K562 (cell line): Measurements from ENCODE around the gene MIDN. TPM values are rescaled to one million over a fixed set of nuclear protein-coding genes. Genes with fewer than 3 reads are reported as not detected.

Experiments
- CXXC5 ChIP-seq: fragments of 250-450 bp; sonication (Bioruptor Pico); IDR thresholded peaks from 2 replicates; pipeline ENCODE4 v1.8.0; 2022; ENCODE audit warnings: inconsistent platforms, mild to moderate bottlenecking, moderate library complexity
- DPF2 ChIP-seq: fragments of 450-650 bp; IDR thresholded peaks from 2 replicates; pipeline ENCODE4 v1.6.1; 2016
- EZH2 ChIP-seq: IDR thresholded peaks from 2 replicates; pipeline ENCODE4 v1.6.1; 2012; ENCODE audit warnings: low read depth, mild to moderate bottlenecking, inconsistent platforms, low read length, borderline replicate concordance
- FIP1L1 ChIP-seq: fragments of 200-400 bp; formaldehyde crosslinking; IDR thresholded peaks from 2 replicates; pipeline ENCODE4 v1.6.1; 2018; ENCODE audit warnings: mild to moderate bottlenecking, low read depth, low read length; ENCODE audit not compliant: poor library complexity, severe bottlenecking
- HDAC6 ChIP-seq: IDR thresholded peaks from 2 replicates; pipeline ENCODE4 v1.6.1; 2012; ENCODE audit warnings: low read depth, mild to moderate bottlenecking, control low read depth, inconsistent platforms, low read length, moderate library complexity
- MCM7 ChIP-seq, 2 experiments: fragments of 450-650 bp; IDR thresholded peaks; 2 replicates each; pipeline ENCODE4 v1.6.1; 2016 to 2018
- NFRKB ChIP-seq: fragments of 450-650 bp; IDR thresholded peaks from 2 replicates; pipeline ENCODE4 v1.6.1; 2016; ENCODE audit warnings: low read depth
- RFX7 ChIP-seq: fragments of 250-450 bp; sonication (Bioruptor Pico); IDR thresholded peaks from 2 replicates; pipeline ENCODE4 v1.5.1; 2021; ENCODE audit warnings: mild to moderate bottlenecking
- RNF2 ChIP-seq: sonication (generic); IDR thresholded peaks from 2 replicates; pipeline ENCODE4 v1.6.1; 2016
- TBL1XR1 ChIP-seq, 2 experiments: IDR thresholded peaks; 2 replicates each; pipeline ENCODE4 v1.6.1; 2012; ENCODE audit warnings: improper control_type of control experiment in 2 of 2, low read length in 2 of 2, mild to moderate bottlenecking in 1 of 2
- XRCC3 ChIP-seq: fragments of 450-650 bp; IDR thresholded peaks from 2 replicates; pipeline ENCODE4 v1.6.1; 2017; ENCODE audit warnings: mild to moderate bottlenecking, moderate library complexity
- ZKSCAN1 ChIP-seq: fragments of 150-350 bp; IDR thresholded peaks from 2 replicates; pipeline ENCODE4 v1.6.1; 2016; ENCODE audit warnings: low read depth, low read length
- polyA plus RNA-seq, 8 experiments: library from polyadenylated mRNA; depleted of rRNA in 4 of 8; stranded (reverse) in 5 of 8; unstranded in 3 of 8; fragments of >200 nt; fragmentation: Nextera tagmentation in 2 of 8; fragmentation: Illumina TruSeq in 1 of 8; extraction: Ambion mirVana in 2 of 8; extraction: Trizol in 1 of 8; gene quantifications; 2 replicates each; pipeline versions ENCODE4 v1.2.1 to v1.2.3, GENCODE V29; 2011 to 2014; ENCODE audit warnings: inconsistent platforms in 1 of 8, missing spikeins in 1 of 8
- total RNA-seq, 7 experiments: library from RNA; depleted of rRNA in 6 of 7; stranded (reverse); fragments of >200 nt in 6 of 7; fragmentation: Illumina TruSeq in 2 of 7; extraction: Trizol in 2 of 7; gene quantifications; 2 replicates each; pipeline versions ENCODE4 v1.2.1 to v1.2.3, GENCODE V29; 2011 to 2021; ENCODE audit warnings: low replicate concordance in 1 of 7
- TF ChIP-seq, protein P1 (sequence below): fragments of 250-450 bp; sonication (Bioruptor Pico); IDR thresholded peaks from 2 replicates; pipeline ENCODE4 v1.8.0; 2021; ENCODE audit warnings: moderate library complexity, mild to moderate bottlenecking, inconsistent platforms
- TF ChIP-seq, protein P2 (sequence below): sonication (generic); formaldehyde crosslinking; IDR thresholded peaks from 2 replicates; pipeline ENCODE4 v1.8.0; 2023; ENCODE audit warnings: mild to moderate bottlenecking, missing genetic modification reagents
- TF ChIP-seq, protein P3 (sequence below): fragments of 250-450 bp; sonication (Bioruptor Pico); IDR thresholded peaks from 2 replicates; pipeline ENCODE4 v1.6.1; 2021; ENCODE audit warnings: mild to moderate bottlenecking
- TF ChIP-seq, protein P4 (sequence below), 2 experiments: fragments of 450-650 bp in 1 of 2; sonication (generic) in 1 of 2; formaldehyde crosslinking in 1 of 2; IDR thresholded peaks in 1 of 2; conservative IDR thresholded peaks in 1 of 2; 2 replicates each; pipeline versions ENCODE4 v1.6.1 to v1.8.1; 2016 to 2023; ENCODE audit warnings: mild to moderate bottlenecking in 2 of 2, moderate library complexity in 2 of 2, inconsistent platforms in 1 of 2, missing genetic modification reagents in 1 of 2
- TF ChIP-seq, protein P5 (sequence below), 3 experiments: fragments of 200-800 bp in 1 of 3; fragments of 250-450 bp in 1 of 3; fragments of 450-650 bp in 1 of 3; sonication (Bioruptor Pico) in 1 of 3; sonication (Bioruptor generic) in 1 of 3; formaldehyde crosslinking in 1 of 3; IDR thresholded peaks; 2 replicates each; pipeline versions ENCODE4 v1.6.1 to v1.8.0; 2016 to 2022; ENCODE audit warnings: mild to moderate bottlenecking in 2 of 3, missing genetic modification characterization in 2 of 3, missing compliant biosample characterization in 1 of 3, moderate library complexity in 1 of 3

MIDN gene
- total and polyA plus RNA-seq, 9 of the 15 experiments (the other 6 are each of a cell fraction or from before 2014, with no cell fraction given), result 0.17 to 120 (median 10.1) TPM

DNA sequence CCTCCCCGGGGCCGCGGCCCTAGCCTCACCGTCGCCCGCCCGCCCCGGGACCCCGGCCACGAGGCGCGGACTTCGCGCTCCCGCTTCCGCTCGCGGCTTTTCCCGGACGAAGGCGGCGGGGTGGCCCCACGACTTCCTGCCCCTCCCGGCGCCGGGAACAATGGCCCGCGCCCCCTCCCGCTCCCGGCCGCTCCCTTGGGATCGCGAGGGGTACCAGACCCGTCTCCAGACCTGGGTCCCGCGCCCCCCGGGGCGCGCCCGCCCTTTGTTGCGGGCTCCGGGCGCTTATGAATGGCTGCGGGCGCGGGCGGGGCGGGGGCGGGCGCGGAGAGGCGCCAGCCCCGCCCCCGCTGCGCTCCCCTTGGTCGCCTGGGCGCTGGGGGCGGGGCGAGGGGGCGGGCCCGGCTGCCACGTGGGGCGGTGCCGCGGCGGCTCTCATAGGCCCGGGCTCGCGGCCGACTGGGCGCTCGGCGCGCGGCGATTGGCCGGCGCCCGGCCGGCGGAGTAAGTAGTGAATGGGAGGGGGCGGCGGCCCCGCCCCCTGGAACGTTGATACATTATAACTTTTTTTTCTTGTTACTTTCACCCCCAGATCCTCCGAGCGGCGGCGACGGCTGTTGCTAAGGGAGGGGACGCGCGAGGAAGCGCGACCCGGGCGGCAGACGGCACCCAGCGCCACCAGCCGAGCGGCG is 1.1 kb downstream of the MIDN start (continued):
- TF ChIP-seq, protein P1, sequence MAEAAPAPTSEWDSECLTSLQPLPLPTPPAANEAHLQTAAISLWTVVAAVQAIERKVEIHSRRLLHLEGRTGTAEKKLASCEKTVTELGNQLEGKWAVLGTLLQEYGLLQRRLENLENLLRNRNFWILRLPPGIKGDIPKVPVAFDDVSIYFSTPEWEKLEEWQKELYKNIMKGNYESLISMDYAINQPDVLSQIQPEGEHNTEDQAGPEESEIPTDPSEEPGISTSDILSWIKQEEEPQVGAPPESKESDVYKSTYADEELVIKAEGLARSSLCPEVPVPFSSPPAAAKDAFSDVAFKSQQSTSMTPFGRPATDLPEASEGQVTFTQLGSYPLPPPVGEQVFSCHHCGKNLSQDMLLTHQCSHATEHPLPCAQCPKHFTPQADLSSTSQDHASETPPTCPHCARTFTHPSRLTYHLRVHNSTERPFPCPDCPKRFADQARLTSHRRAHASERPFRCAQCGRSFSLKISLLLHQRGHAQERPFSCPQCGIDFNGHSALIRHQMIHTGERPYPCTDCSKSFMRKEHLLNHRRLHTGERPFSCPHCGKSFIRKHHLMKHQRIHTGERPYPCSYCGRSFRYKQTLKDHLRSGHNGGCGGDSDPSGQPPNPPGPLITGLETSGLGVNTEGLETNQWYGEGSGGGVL (CRISPR knock-in tag), result no peak
- TF ChIP-seq ZKSCAN1 (no peak), RFX7 (no peak), TBL1XR1 (IDR thresholded peaks at IDR 0.05; ENCODE audit: low read length in 2 of 2) (peak in 1 of 2 experiments; percentile 7; a peak in 1 of 4 replicates), HDAC6 (no peak), CXXC5 (CRISPR knock-in tag) (peak; percentile 70; the same call in 1 of the 2 replicates), RNF2 (no peak), NFRKB (no peak), EZH2 (no peak), FIP1L1 (peak; percentile 30), MCM7 (IDR thresholded peaks at IDR 0.05) (no peak), XRCC3 (no peak), DPF2 (no peak)
- TF ChIP-seq, protein P2, sequence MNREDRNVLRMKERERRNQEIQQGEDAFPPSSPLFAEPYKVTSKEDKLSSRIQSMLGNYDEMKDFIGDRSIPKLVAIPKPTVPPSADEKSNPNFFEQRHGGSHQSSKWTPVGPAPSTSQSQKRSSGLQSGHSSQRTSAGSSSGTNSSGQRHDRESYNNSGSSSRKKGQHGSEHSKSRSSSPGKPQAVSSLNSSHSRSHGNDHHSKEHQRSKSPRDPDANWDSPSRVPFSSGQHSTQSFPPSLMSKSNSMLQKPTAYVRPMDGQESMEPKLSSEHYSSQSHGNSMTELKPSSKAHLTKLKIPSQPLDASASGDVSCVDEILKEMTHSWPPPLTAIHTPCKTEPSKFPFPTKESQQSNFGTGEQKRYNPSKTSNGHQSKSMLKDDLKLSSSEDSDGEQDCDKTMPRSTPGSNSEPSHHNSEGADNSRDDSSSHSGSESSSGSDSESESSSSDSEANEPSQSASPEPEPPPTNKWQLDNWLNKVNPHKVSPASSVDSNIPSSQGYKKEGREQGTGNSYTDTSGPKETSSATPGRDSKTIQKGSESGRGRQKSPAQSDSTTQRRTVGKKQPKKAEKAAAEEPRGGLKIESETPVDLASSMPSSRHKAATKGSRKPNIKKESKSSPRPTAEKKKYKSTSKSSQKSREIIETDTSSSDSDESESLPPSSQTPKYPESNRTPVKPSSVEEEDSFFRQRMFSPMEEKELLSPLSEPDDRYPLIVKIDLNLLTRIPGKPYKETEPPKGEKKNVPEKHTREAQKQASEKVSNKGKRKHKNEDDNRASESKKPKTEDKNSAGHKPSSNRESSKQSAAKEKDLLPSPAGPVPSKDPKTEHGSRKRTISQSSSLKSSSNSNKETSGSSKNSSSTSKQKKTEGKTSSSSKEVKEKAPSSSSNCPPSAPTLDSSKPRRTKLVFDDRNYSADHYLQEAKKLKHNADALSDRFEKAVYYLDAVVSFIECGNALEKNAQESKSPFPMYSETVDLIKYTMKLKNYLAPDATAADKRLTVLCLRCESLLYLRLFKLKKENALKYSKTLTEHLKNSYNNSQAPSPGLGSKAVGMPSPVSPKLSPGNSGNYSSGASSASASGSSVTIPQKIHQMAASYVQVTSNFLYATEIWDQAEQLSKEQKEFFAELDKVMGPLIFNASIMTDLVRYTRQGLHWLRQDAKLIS (CRISPR knock-in tag), result no peak; the same call in 1 of the 2 replicates
- TF ChIP-seq, protein P3, sequence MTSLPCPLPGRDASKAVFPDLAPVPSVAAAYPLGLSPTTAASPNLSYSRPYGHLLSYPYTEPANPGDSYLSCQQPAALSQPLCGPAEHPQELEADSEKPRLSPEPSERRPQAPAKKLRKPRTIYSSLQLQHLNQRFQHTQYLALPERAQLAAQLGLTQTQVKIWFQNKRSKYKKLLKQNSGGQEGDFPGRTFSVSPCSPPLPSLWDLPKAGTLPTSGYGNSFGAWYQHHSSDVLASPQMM (CRISPR knock-in tag), result no peak
- TF ChIP-seq, protein P4, sequence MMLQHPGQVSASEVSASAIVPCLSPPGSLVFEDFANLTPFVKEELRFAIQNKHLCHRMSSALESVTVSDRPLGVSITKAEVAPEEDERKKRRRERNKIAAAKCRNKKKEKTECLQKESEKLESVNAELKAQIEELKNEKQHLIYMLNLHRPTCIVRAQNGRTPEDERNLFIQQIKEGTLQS (IDR thresholded peaks at IDR 0.05), result no peak
- TF ChIP-seq, protein P4 (CRISPR knock-in tag; conservative IDR thresholded peaks at IDR 0.05), result no peak
- TF ChIP-seq, protein P5, sequence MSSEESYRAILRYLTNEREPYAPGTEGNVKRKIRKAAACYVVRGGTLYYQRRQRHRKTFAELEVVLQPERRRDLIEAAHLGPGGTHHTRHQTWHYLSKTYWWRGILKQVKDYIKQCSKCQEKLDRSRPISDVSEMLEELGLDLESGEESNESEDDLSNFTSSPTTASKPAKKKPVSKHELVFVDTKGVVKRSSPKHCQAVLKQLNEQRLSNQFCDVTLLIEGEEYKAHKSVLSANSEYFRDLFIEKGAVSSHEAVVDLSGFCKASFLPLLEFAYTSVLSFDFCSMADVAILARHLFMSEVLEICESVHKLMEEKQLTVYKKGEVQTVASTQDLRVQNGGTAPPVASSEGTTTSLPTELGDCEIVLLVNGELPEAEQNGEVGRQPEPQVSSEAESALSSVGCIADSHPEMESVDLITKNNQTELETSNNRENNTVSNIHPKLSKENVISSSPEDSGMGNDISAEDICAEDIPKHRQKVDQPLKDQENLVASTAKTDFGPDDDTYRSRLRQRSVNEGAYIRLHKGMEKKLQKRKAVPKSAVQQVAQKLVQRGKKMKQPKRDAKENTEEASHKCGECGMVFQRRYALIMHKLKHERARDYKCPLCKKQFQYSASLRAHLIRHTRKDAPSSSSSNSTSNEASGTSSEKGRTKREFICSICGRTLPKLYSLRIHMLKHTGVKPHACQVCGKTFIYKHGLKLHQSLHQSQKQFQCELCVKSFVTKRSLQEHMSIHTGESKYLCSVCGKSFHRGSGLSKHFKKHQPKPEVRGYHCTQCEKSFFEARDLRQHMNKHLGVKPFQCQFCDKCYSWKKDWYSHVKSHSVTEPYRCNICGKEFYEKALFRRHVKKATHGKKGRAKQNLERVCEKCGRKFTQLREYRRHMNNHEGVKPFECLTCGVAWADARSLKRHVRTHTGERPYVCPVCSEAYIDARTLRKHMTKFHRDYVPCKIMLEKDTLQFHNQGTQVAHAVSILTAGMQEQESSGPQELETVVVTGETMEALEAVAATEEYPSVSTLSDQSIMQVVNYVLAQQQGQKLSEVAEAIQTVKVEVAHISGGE (CRISPR knock-in tag; IDR thresholded peaks at IDR 0.05), result no peak; a peak in 1 of 6 replicates
